SU-DHL-6 (cell line): Measurements from ENCODE around the gene ACSF3.

Experiments
- H2AFZ ChIP-seq: fragments of 200-600 bp; sonication (generic); 2 replicates; pipeline ENCODE4 v1.6.1; 2014; ENCODE audit warnings: low read depth, mild to moderate bottlenecking, moderate library complexity, mixed read lengths, antibody characterized with exemption, low read length; ENCODE audit not compliant: severe bottlenecking
- H3F3A ChIP-seq: fragments of 200-600 bp; shearing (Covaris generic); 2 replicates; pipeline ENCODE4 v1.6.0; 2016; ENCODE audit warnings: antibody characterized with exemption, mild to moderate bottlenecking; ENCODE audit not compliant: insufficient read depth
- H3K27ac ChIP-seq: fragments of 200-600 bp; sonication (generic); 2 replicates; pipeline ENCODE4 v1.5.1; 2016; ENCODE audit warnings: low read depth, mild to moderate bottlenecking, low read length, moderate library complexity, mixed read lengths
- H3K27me3 ChIP-seq: fragments of 200-600 bp; sonication (generic), shearing (Covaris generic); 2 replicates; pipeline ENCODE4 v1.6.0; 2014; ENCODE audit warnings: mild to moderate bottlenecking, low read length
- H3K36me3 ChIP-seq: fragments of 200-600 bp; sonication (generic); 2 replicates; pipeline ENCODE4 v1.6.1; 2014; ENCODE audit warnings: mild to moderate bottlenecking, low read length, mixed read lengths
- H3K4me2 ChIP-seq: fragments of 300-600, 200-600 bp; shearing (Covaris generic), sonication (generic); 2 replicates; pipeline ENCODE4 v1.6.0; 2014; ENCODE audit warnings: low read length, low read depth, mild to moderate bottlenecking; ENCODE audit not compliant: poor library complexity, severe bottlenecking
- H3K4me3 ChIP-seq: fragments of 200-600 bp; sonication (generic); 2 replicates; pipeline ENCODE4 v1.5.1; 2014; ENCODE audit warnings: antibody characterized with exemption, low read length, mild to moderate bottlenecking, mixed read lengths; ENCODE audit not compliant: insufficient read depth, poor library complexity, severe bottlenecking
- H3K79me2 ChIP-seq: fragments of 200-600 bp; sonication (generic); 2 replicates; pipeline ENCODE4 v1.6.1; 2014; ENCODE audit warnings: mild to moderate bottlenecking, low read length, moderate library complexity; ENCODE audit not compliant: insufficient read depth
- H3K9ac ChIP-seq: fragments of 200-600 bp; sonication (generic); 2 replicates; pipeline ENCODE4 v1.7.0; 2014; ENCODE audit warnings: mild to moderate bottlenecking, low read length
- H3K9me2 ChIP-seq: fragments of 200-600 bp; sonication (generic); replicated peaks from 2 replicates; pipeline ENCODE4 v1.6.1; 2014; ENCODE audit warnings: low read length; ENCODE audit not compliant: insufficient read depth
- H3K9me3 ChIP-seq: fragments of 200-600 bp; sonication (generic); 2 replicates; pipeline ENCODE4 v1.6.1; 2014; ENCODE audit warnings: low read length, mixed read lengths; ENCODE audit not compliant: insufficient read depth
- H4K20me1 ChIP-seq: fragments of 200-600 bp; sonication (generic); 2 replicates; pipeline ENCODE4 v1.6.1; 2014; ENCODE audit warnings: low read depth, mild to moderate bottlenecking, antibody characterized with exemption, low read length, moderate library complexity, mixed read lengths
- EZH2phosphoT487 ChIP-seq: fragments of 200-600 bp; sonication (generic), shearing (Covaris generic); conservative IDR thresholded peaks from 2 replicates; pipeline ENCODE4 v1.6.1; 2018; ENCODE audit warnings: mild to moderate bottlenecking, antibody characterized with exemption, low read length, moderate library complexity, mixed read lengths
- TF ChIP-seq, protein P1 (sequence below): fragments of 200-600 bp; sonication (generic); IDR thresholded peaks from one replicate; pipeline ENCODE4 v1.5.1; 2017; ENCODE audit warnings: antibody characterized with exemption, mild to moderate bottlenecking, low read length, moderate library complexity; ENCODE audit not compliant: insufficient read depth, poor library complexity, severe bottlenecking

The ACSF3 gene

DNA sequence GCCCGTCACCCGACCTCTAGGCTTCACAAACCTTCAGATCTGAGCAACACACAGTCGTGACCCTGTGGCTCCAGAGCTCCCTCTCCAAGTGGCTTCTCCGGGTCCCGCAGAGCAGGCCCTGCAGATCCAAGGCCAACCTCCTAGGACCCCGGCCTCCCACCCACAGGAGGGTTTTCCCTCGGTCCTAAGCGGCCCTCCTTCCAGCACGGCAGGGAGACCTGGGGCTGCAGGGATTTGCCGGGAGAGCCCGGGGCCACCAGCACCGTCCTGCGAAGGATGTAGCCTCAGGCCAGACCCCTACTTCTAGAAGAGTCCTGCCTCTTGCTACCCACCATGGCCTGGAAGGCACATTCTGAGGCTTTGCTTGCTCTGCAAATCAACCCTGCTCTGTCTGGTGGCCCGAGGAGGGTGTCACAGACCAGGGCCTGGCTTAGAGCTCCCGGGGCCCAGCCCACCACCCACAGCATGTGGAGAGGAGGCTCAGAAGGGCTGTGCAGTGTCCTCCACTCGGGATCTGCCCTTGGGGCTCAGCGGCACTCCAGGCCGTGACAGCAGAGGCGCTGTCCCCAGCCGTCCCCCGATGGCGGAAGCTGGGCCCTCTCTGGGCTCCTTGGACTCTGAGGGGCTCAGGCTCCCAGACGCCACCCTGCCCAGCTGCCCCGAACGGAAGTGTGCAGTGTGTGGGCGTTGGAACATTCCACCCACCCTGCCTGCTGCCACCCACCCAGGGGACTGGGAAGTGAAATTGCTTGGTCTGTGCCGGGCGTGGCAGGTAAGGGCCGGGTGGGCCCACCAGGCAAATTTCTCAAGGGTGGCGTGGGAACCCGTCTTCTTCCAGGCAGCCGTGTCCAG is 28.8 kb upstream of the ACSF3 start:
- Histone ChIP-seq H3K9me2 (no peaks in the 10 kb centered on the region), H4K20me1 (no peaks in the 10 kb centered on the region), H3K4me3 (no peak overlapping the region), H3K27ac (no peak overlapping the region), H3K9me3 (no peaks in the 10 kb centered on the region), H3K79me2 (no peaks in the 10 kb centered on the region), H2AFZ (no peak overlapping the region), H3K4me2 (no peak overlapping the region), H3F3A (peaks cover 7% of the 10 kb centered on the region; the same call in 1 of the 2 replicates), H3K36me3 (no peaks in the 10 kb centered on the region), H3K27me3 (no peaks in the 10 kb centered on the region), H3K9ac (no peak overlapping the region)
- TF ChIP-seq, protein P1, sequence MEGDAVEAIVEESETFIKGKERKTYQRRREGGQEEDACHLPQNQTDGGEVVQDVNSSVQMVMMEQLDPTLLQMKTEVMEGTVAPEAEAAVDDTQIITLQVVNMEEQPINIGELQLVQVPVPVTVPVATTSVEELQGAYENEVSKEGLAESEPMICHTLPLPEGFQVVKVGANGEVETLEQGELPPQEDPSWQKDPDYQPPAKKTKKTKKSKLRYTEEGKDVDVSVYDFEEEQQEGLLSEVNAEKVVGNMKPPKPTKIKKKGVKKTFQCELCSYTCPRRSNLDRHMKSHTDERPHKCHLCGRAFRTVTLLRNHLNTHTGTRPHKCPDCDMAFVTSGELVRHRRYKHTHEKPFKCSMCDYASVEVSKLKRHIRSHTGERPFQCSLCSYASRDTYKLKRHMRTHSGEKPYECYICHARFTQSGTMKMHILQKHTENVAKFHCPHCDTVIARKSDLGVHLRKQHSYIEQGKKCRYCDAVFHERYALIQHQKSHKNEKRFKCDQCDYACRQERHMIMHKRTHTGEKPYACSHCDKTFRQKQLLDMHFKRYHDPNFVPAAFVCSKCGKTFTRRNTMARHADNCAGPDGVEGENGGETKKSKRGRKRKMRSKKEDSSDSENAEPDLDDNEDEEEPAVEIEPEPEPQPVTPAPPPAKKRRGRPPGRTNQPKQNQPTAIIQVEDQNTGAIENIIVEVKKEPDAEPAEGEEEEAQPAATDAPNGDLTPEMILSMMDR, result no peak
- TF ChIP-seq EZH2phosphoT487, result no peak

DNA sequence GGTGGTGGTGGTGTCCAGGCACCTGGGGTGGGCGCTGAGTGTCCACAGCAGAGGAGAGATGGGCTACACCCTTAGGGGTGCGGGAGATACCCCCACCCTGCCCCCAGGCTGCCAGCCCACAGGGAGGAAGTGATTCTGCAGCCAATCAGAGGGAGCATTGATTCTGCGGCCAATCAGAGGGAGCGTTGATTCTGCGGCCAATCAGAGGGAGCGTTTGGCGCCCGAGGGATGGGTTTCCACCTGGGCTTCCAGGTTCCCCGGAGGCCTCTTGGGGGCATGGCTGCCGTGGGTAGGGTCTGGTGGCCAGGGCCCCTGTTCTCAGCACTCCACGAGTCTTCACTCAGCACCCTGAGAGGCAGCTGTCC is 28.2 kb upstream of the ACSF3 start:
- no peak overlapping the region for H3K4me2 ChIP-seq

DNA sequence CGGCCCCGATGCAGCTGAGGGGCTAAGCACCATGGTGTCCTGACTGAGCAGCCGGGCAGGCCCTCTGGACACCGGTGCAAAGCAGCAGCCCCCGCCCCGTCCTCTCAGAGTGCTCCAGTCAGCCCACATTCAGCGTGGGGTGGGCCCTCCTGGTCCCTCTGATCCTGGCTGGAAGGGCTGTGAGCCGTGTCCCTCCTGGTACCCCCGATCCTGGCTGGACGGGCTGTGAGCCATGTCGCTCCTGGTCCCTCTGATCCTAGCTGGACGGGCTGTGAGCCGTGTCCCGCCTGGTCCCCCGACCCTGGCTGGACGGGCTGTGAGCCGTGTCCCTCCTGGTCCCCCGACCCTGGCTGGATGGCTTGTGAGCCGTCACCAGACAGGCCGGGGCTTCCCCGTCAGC is 26.9 kb upstream of the ACSF3 start:
- no peaks in the 10 kb centered on the region for H4K20me1 ChIP-seq
- no peak overlapping the region for H3K4me2 ChIP-seq
- no peaks in the 10 kb centered on the region for H3F3A ChIP-seq
- H3K79me2 ChIP-seq, result no peaks in the 10 kb centered on the region
- no peak overlapping the region for H2AFZ ChIP-seq
- no peak for TF ChIP-seq EZH2phosphoT487
- TF ChIP-seq, protein P1, result no peak
- H3K9me2 ChIP-seq, result no peaks in the 10 kb centered on the region
- H3K4me3 ChIP-seq, result no peak overlapping the region
- H3K9me3 ChIP-seq, result no peaks in the 10 kb centered on the region
- H3K27ac ChIP-seq, result no peak overlapping the region
- H3K9ac ChIP-seq, result no peak overlapping the region
- no peaks in the 10 kb centered on the region for H3K36me3 ChIP-seq
- H3K27me3 ChIP-seq, result no peaks in the 10 kb centered on the region

More for the DNA sequence above, 28.2 kb upstream of the ACSF3 start:
- Histone ChIP-seq H3K27ac (no peak overlapping the region), H3K4me3 (no peak overlapping the region), H2AFZ (no peak overlapping the region), H3K79me2 (no peaks in the 10 kb centered on the region), H3K27me3 (no peaks in the 10 kb centered on the region), H3K9me2 (no peaks in the 10 kb centered on the region), H3K9me3 (no peaks in the 10 kb centered on the region), H4K20me1 (no peaks in the 10 kb centered on the region), H3K9ac (no peak overlapping the region), H3K36me3 (no peaks in the 10 kb centered on the region), H3F3A (peaks cover 1% of the 10 kb centered on the region; the same call in 1 of the 2 replicates)
- TF ChIP-seq, protein P1, result no peak
- TF ChIP-seq EZH2phosphoT487, result no peak
